Activated CD4-positive, alpha-beta T cell treated with anti-CD3 and anti-CD28 coated beads, Interleukin-10, Interleukin-2, amounts not matched to agents 100 ng/mL and 50 ng/mL, durations not matched to agents 16 hours and 8 hours (primary cell): ENCODE data around the gene GNA12.
A peak's percentile ranks its signal among the peaks of the same experiment; 100 is the strongest.

Source experiments
- DNase-seq: peaks from one replicate; pipeline ENCODE4 v3.0.0-alpha.2; 2020

The GNA12 gene

DNA sequence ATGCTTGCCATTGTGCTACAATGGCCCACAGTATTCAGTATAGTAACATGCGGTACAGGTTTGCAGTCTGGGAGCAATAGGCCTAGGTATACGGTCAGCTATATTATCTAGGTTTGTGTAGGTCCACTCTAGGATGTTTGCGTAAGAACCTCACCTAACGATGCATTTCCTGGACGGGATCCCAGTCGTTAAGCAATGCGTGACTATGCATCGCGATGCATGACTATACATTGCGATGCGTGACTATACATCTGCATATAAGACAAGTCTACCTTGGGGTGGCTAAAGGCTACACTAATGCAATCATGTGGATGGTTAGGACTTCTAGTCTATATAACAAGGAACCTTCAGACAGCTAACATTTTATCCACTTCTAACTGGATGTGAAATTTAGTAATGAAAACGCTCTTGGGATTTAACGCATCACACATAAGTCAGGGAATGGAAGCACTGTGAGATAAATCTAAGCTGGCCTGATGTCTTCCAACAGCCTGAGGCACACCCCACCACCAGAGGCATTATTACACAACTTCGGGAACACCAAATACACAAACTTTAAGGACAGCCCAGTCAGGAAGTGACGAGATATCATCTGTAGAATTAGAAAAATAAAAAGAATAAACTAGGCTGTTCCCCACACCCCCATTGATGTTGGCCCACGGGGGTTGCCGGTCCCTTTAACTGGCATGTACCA, 9.2 kb downstream of the GNA12 start:
- DNase-seq: no peak

DNA sequence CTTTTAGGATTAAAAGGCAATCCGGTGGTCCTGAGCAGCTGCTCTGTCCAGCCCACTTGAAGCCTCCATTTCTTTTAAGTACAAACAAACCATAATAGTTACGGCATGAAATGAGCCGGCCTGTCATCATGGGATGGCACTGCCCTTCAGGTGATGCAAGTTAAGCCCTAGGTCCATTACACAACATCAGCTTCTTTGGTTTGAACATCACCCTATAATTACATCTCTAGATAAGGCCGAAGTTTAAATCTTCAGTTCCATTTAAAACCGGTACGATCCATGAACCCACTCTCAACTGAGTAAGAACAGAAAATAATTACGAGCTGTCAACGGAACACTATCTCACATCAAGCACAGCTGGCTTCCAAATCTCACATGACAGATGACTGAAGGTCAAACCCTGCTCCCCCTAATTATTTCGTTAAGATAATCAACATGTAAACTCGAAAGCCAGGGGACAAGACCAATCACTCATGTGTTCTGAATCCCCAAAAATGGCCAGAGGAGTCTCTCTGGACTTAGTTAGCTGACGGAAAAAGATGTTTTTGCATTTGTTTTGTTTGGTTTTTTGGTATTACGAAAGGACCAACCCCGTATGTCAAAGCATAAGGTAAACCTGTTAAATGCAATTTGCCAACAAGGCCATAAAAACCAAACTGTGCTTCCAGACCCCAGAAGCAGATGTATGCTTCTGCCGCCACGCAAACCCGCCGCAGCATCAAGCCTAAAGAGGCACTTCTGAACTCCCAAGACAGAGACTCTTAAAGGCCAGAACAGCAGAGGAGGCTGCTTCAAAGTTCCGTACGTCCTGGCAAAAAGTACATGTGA, 10.8 kb downstream of the GNA12 start:
- no peak for DNase-seq

GRCh38 chr7:2832461-2832860, 11.6 kb downstream of the GNA12 start:
- no peak for DNase-seq

- no peak for DNase-seq
Observed at GRCh38 chr7:2830609-2831376, 13.3 kb downstream of the GNA12 start.

GRCh38 chr7:2829040-2829439, 15.1 kb downstream of the GNA12 start:
- DNase-seq: no peak

GRCh38 chr7:2826771-2827170, 17.3 kb downstream of the GNA12 start:
- DNase-seq: no peak

- DNase-seq: no peak
Observed at GRCh38 chr7:2825559-2826227, 18.4 kb downstream of the GNA12 start.

- DNase-seq: no peak
Observed at GRCh38 chr7:2824678-2825461, 19.2 kb downstream of the GNA12 start.

DNA sequence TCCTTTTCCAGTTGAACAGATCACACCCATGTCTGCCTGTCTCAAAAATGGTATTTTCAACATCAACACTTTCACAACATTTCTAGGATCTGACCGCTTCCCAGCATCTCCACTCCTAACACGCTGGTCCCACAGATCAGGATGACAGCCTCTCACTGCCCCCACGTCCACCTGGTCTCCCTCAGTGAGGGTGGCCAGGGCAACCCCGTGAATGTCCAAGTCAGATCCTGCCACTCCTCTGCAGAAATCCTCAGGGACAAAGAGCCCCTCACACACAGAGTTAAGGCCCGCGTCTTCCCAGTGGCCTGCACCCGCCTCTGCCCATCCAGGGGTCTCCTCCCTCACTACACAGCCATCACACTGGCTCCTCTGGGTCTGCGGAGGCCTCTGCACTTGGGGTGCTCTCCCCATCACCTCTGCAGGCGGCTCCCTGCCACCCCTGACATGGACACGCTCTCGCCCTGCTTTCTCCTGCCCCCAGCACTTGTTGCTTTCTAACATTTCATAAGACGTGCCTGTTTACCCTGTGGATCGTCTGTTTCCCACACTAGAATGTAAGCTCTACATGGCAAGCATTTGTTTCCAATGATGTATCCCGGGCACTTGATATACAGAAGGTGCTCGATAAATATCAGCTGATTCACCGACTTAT, 20.0 kb downstream of the GNA12 start:
- no peak for DNase-seq

DNA sequence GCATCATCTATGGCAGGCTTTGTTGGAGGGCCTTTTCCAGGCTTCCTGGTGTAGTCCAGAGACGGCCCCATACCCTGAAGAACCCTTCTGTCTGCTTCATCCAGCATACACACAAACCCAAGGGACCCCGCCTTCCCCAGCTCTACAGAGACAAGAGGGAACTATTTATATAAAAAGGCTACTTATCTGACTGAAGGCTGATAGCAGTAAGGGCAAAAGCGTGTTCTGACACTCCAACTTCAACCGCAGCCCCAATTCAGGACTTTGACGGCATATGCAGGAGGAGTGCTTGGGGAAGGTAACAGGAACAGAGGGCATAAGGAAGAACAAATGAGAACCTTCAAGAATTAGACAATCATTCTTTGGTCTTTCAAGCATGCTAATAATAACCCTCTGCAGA, 21.0 kb downstream of the GNA12 start:
- no peak for DNase-seq

DNA sequence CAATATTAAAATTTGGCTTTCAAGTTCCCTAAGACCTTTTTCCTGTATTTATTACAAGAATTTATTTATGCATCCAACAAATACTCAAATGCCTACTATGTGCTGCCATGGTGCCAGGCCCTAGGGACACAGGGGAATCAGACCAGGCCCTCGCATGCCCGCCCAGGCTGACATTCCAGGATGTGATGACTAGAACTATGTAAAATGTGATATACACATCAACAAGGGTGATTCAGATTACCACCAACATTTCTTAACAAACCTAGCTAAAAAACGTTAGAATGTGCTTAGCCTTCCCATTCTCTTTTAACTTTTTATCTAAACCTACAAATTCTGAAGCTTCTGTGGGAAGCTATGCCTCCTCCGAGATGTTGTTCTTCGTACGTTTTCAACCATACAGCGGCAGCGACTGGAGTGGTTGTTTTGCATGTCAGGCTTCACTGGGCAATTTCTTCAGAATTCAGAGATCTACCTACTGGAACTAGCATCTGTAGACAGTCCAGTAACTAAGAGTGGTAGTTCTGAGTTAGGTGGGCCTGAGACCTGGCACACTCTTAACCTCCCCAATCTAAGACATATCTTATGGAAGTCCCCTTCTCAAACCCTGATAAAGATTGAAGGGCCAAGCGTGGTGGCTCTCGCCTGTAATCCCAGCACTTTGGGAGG, 22.1 kb downstream of the GNA12 start:
- DNase-seq: no peak

DNA sequence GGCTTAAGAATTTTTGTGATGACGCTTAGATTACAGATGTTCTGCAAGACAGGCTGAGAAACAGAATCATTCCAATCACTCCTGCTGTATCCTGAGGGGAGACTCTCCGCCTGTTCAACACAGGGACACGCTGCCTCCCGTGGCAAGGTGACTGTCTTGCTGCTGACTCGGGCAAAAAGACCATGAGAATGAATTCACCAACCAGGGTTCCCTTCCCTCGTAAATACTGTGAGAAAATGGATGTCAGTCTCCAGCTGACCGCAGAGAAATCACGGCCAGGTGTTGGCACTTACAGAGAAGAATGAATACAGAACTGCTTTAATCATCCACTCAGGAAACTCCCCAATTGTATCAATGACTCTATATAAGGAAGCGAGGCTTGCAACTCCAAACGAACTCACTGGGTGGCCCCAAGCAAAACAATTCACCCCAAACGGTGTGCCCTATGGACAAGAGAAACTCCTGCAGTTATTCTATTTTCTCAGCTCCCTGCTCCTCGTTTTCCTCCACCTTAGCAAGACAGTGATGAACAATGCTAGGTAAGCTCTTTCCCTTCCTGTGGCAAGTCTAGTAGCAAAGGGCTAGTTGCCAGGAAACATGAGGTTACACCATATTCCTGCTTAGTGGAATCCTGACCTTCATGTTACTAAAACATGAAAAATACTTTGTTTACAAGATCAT, 22.8 kb downstream of the GNA12 start:
- no peak for DNase-seq

DNA sequence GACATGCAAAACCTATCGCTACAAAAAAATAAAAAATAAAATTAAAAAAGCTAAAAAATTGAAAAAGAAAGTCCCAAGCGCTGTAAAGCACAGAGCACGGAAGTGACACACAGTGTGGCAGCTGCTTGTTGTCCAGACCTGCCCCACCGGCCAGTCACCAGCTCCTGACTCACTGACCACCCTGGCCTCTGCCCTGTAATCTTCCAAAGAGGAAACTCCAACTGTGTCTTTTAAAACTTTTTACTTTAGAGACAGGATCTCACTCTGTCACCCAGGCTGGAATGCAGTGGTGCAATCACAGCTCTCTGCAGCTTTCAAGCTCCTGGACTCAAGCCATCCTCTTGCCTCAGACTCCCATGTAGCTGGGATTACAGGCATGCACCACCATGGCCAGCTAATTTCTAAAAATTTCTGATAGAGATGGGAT, 23.6 kb downstream of the GNA12 start:
- DNase-seq: no peak

DNA sequence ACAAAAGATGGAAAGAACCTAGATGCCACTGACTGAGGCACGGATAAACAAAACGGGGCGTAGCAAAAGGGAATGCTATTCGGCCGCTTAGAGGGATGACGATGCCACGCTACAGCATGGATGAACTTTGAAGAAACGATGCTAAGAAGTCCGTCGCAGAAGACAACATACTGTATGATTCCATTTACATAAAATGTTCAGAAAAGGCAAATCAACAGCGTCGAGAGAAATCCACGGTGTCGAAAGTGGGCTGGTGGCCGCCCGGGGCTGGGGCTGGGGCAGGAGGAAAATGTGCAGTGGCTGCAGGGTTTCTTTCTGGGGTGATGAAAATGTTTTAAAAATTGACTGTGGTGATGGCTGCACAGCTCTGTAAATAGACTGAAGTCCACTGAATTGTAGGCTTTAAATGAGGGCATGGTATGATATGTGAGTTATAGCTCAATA, 24.1 kb downstream of the GNA12 start:
- no peak for DNase-seq

DNA sequence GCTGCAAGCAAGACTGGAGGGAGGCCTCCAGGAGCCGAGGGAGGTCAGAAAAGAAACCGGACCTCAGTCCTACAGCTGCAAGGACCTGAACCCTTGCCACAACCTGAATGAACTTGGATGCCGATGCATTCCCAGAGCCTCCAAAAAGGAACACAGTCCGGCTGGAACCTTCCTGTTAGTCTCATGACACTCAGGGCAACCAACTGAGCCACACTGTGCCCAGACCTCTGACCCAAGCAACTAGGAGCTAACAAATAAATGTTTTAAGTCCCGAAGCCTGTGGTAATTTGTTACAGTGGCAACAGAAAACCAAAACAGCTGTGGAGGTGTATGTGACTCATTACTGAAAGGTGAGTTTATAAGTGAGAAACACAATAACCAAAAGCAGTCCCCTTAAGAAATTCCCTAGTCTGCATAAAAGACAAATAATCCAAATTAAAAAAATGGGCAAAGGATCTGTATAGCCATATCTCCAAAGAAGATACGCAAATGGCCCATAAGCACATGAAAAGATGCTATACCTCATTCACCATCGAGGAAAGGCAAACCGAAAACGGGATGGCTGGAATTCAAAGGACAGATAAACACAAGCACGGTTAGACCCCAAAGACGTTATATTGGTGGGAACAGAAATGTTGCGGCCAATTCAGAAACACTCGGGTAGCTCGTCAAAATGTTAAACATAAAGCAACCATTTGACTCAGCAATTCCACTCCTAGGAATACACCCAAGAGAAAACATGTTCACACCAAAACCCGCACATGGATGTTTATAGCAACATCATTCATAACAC, 24.8 kb downstream of the GNA12 start:
- DNase-seq: peak; percentile 27

DNA sequence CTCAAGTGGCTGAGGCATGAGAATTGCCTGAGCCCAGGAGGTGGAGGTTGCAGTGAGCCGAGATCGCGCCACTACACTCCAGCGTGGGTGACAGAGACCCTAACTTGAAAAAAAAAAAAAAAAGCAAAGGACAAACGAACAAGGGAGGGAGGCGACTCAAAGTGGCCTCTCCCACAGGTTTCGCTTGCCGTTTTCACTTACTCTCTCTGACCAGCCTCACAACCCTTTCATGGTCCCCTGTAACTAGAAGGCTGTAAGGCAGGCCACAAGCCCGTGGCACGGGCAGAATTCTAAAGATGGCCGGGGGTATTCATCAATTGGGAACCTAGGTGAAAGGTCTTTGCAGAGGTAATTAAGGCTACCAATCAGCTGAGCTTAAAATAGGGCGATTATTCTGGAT, 25.5 kb downstream of the GNA12 start:
- DNase-seq: no peak

- no peak for DNase-seq
Observed at GRCh38 chr7:2818121-2818520, 26.0 kb downstream of the GNA12 start.

GRCh38 chr7:2817456-2817855, 26.7 kb downstream of the GNA12 start:
- no peak for DNase-seq

GRCh38 chr7:2815875-2816245, 28.2 kb downstream of the GNA12 start:
- no peak for DNase-seq
